IMR-90 (cell line): ENCODE results near the gene DUSP23. TPM values are rescaled to one million over a fixed set of nuclear protein-coding genes. Genes with fewer than 3 reads are reported as not detected.

Experiments
- ATAC-seq: fragments of 200-7000 bp; cut with Tn5 transposase; 2 replicates; pipeline ENCODE4 v1.9.1; 2020; ENCODE audit warnings: low read depth, mild to moderate bottlenecking, moderate library complexity
- BruUV-seq: library from RNA; stranded (reverse); fragments of 400-500 nt; replicated peaks from 2 replicates; lab custom pipeline; 2021; lab: Mats Ljungman, UMichigan
- CTCF ChIA-PET: fragments of 300-600 bp; formaldehyde crosslinking; extraction: SDS; loops from one replicate; lab custom pipeline; 2021; ENCODE audit warnings: antibody characterized with exemption; lab: Yijun Ruan, JAX
- POLR2A ChIA-PET: fragments of 300-600 bp; sonication (Branson Sonifier 250); formaldehyde crosslinking; loops from one replicate; lab custom pipeline; 2022; ENCODE audit warnings: antibody characterized with exemption; ENCODE audit not compliant: unreplicated experiment; lab: Charles Lee
- DNase-seq: peaks from one replicate; pipeline ENCODE4 v3.0.0; 2013
- H2AFZ ChIP-seq: replicated peaks from 2 replicates; pipeline ENCODE3; 2013; ENCODE audit warnings: low read length, mild to moderate bottlenecking; ENCODE audit not compliant: poor library complexity
- H2AK5ac ChIP-seq: 2 replicates; pipeline ENCODE4 v1.6.1; 2013; ENCODE audit warnings: low read depth, low read length, inconsistent platforms
- H2AK9ac ChIP-seq: replicated peaks from 2 replicates; pipeline ENCODE3; 2013; ENCODE audit warnings: mild to moderate bottlenecking, low read depth, low read length, moderate library complexity; ENCODE audit not compliant: poor library complexity
- H2BK120ac ChIP-seq: 2 replicates; pipeline ENCODE4 v1.6.1; 2013; ENCODE audit warnings: low read depth, low read length, inconsistent platforms
- H2BK15ac ChIP-seq: 3 replicates; pipeline ENCODE4 v1.6.1; 2013; ENCODE audit warnings: low read depth, low read length, inconsistent platforms
- H2BK20ac ChIP-seq: 2 replicates; pipeline ENCODE4 v1.6.1; 2013; ENCODE audit warnings: low read depth, mild to moderate bottlenecking, inconsistent platforms, low read length, moderate library complexity
- H2BK5ac ChIP-seq: 2 replicates; pipeline ENCODE4 v1.6.1; 2013; ENCODE audit warnings: mild to moderate bottlenecking, low read depth, low read length, inconsistent platforms; ENCODE audit not compliant: poor library complexity, severe bottlenecking
- H3K14ac ChIP-seq: replicated peaks from 2 replicates; pipeline ENCODE4 v1.6.1; 2013; ENCODE audit warnings: low read depth, low read length, inconsistent platforms
- H3K18ac ChIP-seq: 2 replicates; pipeline ENCODE4 v1.6.1; 2013; ENCODE audit warnings: low read depth, low read length, control low read depth
- H3K23ac ChIP-seq: 2 replicates; pipeline ENCODE4 v1.6.1; 2013; ENCODE audit warnings: low read depth, low read length, inconsistent platforms
- H3K27ac ChIP-seq: 2 replicates; pipeline ENCODE4 v1.5.1; 2013; ENCODE audit warnings: mild to moderate bottlenecking, control low read depth, low read length; ENCODE audit not compliant: insufficient read depth
- H3K27me3 ChIP-seq: 2 replicates; pipeline ENCODE4 v1.6.1; 2013; ENCODE audit warnings: low read length; ENCODE audit not compliant: control insufficient read depth, insufficient read depth
- H3K36me3 ChIP-seq: 2 replicates; pipeline ENCODE4 v1.6.1; 2013; ENCODE audit warnings: low read length, mixed read lengths; ENCODE audit not compliant: control insufficient read depth, insufficient read depth
- H3K4ac ChIP-seq: 2 replicates; pipeline ENCODE4 v1.6.1; 2013; ENCODE audit warnings: low read depth, low read length, inconsistent platforms
- H3K4me1 ChIP-seq: 2 replicates; pipeline ENCODE4 v1.6.1; 2013; ENCODE audit warnings: low read length, mixed read lengths; ENCODE audit not compliant: control insufficient read depth, insufficient read depth
- H3K4me2 ChIP-seq: 2 replicates; pipeline ENCODE4 v1.6.1; 2013; ENCODE audit warnings: low read depth, mild to moderate bottlenecking, control low read depth, low read length, moderate library complexity
- H3K4me3 ChIP-seq: 2 replicates; pipeline ENCODE4 v1.5.1; 2013; ENCODE audit warnings: low read depth, mild to moderate bottlenecking, control low read depth, low read length, moderate library complexity; ENCODE audit not compliant: insufficient read depth
- H3K56ac ChIP-seq: 2 replicates; pipeline ENCODE4 v1.6.1; 2013; ENCODE audit warnings: low read length, inconsistent platforms; ENCODE audit not compliant: insufficient read depth; ENCODE audit errors: extremely low read depth
- H3K79me1 ChIP-seq, 2 experiments: 2 replicates each; pipeline ENCODE4 v1.6.1; 2013; ENCODE audit warnings: low read length in 2 of 2, inconsistent platforms in 1 of 2, low read depth in 1 of 2
- H3K9ac ChIP-seq: 2 replicates; pipeline ENCODE4 v1.6.1; 2013; ENCODE audit warnings: low read depth, low read length, control low read depth
- H3K9me1 ChIP-seq: 2 replicates; pipeline ENCODE4 v1.6.1; 2013; ENCODE audit warnings: low read length, inconsistent platforms; ENCODE audit not compliant: insufficient read depth
- H3K9me3 ChIP-seq: 2 replicates; pipeline ENCODE4 v1.6.1; 2013; ENCODE audit warnings: low read length; ENCODE audit not compliant: control insufficient read depth, insufficient read depth
- H4K20me1 ChIP-seq: 2 replicates; pipeline ENCODE4 v1.6.1; 2013; ENCODE audit warnings: low read length, inconsistent platforms; ENCODE audit not compliant: insufficient read depth
- H4K5ac ChIP-seq: 2 replicates; pipeline ENCODE4 v1.6.1; 2013; ENCODE audit warnings: mild to moderate bottlenecking, low read depth, low read length, control low read depth
- H4K8ac ChIP-seq, 2 experiments: 2 replicates each; pipeline ENCODE4 v1.6.1; 2013; ENCODE audit warnings: low read depth in 2 of 2, low read length in 2 of 2, control low read depth in 1 of 2, inconsistent platforms in 1 of 2
- H4K91ac ChIP-seq: 2 replicates; pipeline ENCODE4 v1.6.1; 2013; ENCODE audit warnings: low read depth, low read length, inconsistent platforms; ENCODE audit not compliant: insufficient read depth
- BHLHE40 ChIP-seq: fragments of 150-350 bp; IDR thresholded peaks from 2 replicates; pipeline ENCODE4 v1.6.1; 2016; ENCODE audit warnings: mild to moderate bottlenecking, low read depth, low read length
- ELK1 ChIP-seq: fragments of 150-350 bp; IDR thresholded peaks from 2 replicates; pipeline ENCODE4 v1.6.1; 2016; ENCODE audit warnings: low read depth, mild to moderate bottlenecking, low read length, moderate library complexity, borderline replicate concordance
- MAFK ChIP-seq: IDR thresholded peaks from 2 replicates; pipeline ENCODE4 v1.6.1; 2012; ENCODE audit warnings: low read depth, low read length, improper control_type of control experiment
- NFE2L2 ChIP-seq: fragments of 150-350 bp; IDR thresholded peaks from 2 replicates; pipeline ENCODE4 v1.6.1; 2016; ENCODE audit warnings: low read depth, mild to moderate bottlenecking, low read length
- RAD21 ChIP-seq: IDR thresholded peaks from 2 replicates; pipeline ENCODE4 v1.6.1; 2012; ENCODE audit warnings: low read length, improper control_type of control experiment
- USF2 ChIP-seq: fragments of 150-350 bp; IDR thresholded peaks from 2 replicates; pipeline ENCODE4 v1.6.1; 2017; ENCODE audit warnings: mild to moderate bottlenecking, antibody characterized with exemption, low read length, low read depth
- WGBS, 2 experiments: methylation state at CpG; one replicate each; pipeline versions ENCODE4 v1.1.5 to v1.1.7; 2013; ENCODE audit warnings: missing lambda C conversion rate in 2 of 2; ENCODE audit not compliant: insufficient read length in 1 of 2; ENCODE audit errors: extremely low coverage in 2 of 2; 5-methylcytosine and 5-hydroxymethylcytosine counted together
- dilution Hi-C: fragments of 300-500 bp; cut with HindIII; formaldehyde crosslinking; loops from one replicate; pipeline ENCODE4 v1.14.3; 2018; ENCODE audit warnings: low sequenced_read_pairs; ENCODE audit not compliant: unreplicated experiment
- in situ Hi-C: fragments of 300-500 bp; cut with MboI; formaldehyde crosslinking; loops from 3 replicates; pipeline ENCODE4 v1.14.3; 2019; ENCODE audit warnings: low sequenced_read_pairs, inconsistent platforms, mixed read lengths
- intact Hi-C: fragments of 100-400 bp; cut with micrococcal nuclease; formaldehyde crosslinking; loops from 2 replicates; pipeline ENCODE4 v1.10.0; 2022
- polyA plus RNA-seq, 3 experiments: library from polyadenylated mRNA; depleted of rRNA; stranded (reverse); fragments of >200 nt; gene quantifications; 2 replicates each; pipeline ENCODE4 v1.2.3, GENCODE V29; 2012; ENCODE audit warnings: low replicate concordance in 1 of 3
- total RNA-seq: library from RNA; depleted of rRNA; stranded (reverse); fragments of >200 nt; gene quantifications from 2 replicates; pipeline ENCODE4 v1.2.3, GENCODE V29; 2012

DUSP23 gene
- total and polyA plus RNA-seq, 2 of the 4 experiments (the other 2 are of a cell fraction) = 4.1 to 12.9 TPM

- ATAC-seq (no peak), DNase-seq (no peak)
- Histone ChIP-seq H3K79me1 (no peaks in the 10 kb centered on the region), H2BK120ac (no peak overlapping the region), H4K8ac (no peak overlapping the region), H3K27me3 (no peaks in the 10 kb centered on the region), H3K36me3 (no peaks in the 10 kb centered on the region), H2AFZ (no peak overlapping the region), H2AK5ac (no peak overlapping the region), H4K91ac (no peak overlapping the region), H3K4ac (no peak overlapping the region), H2BK20ac (no peak overlapping the region), H3K4me2 (no peak overlapping the region), H3K23ac (no peak overlapping the region), H3K9me3 (no peaks in the 10 kb centered on the region), H4K20me1 (no peaks in the 10 kb centered on the region), H4K5ac (no peak overlapping the region), H3K18ac (no peak overlapping the region), H3K9me1 (no peaks in the 10 kb centered on the region), H3K14ac (no peak overlapping the region), H3K4me1 (no peaks in the 10 kb centered on the region), H2AK9ac (no peak overlapping the region), H3K56ac (no peak overlapping the region), H2BK5ac (no peak overlapping the region), H3K4me3 (no peak overlapping the region), H3K27ac (no peak overlapping the region), H3K9ac (no peak overlapping the region), H2BK15ac (no peak overlapping the region)
- dilution Hi-C loops = no loop called here
- TF ChIP-seq RAD21 = no peak
- TF ChIP-seq NFE2L2 = no peak
- TF ChIP-seq ELK1 = no peak
- no peak for TF ChIP-seq BHLHE40
- no peak for TF ChIP-seq MAFK
- TF ChIP-seq USF2 = no peak
- ChIA-PET CTCF (no interaction called here), POLR2A (no interaction called here)
- in situ Hi-C loops = no loop called here
- no TSS peak for BruUV-seq
- no CpG with 5 or more reads among the region's 5 CpGs for WGBS, 2 experiments
- intact Hi-C loops = no loop called here
Observed at GRCh38 chr1:159743651-159744410, 36.9 kb upstream of the DUSP23 start.
